ACC112 (cell line): Measurements from ENCODE around the gene TMEM200B.
A peak's percentile ranks its signal among the peaks of the same experiment; 100 is the strongest.
"Not testable (repeated sequence)": the region's sequence is repeated elsewhere in the genome, so short reads cannot be mapped to it uniquely, and the experiment has no call there.

Experiments used
- H2AFZ ChIP-seq: fragments of 200-600 bp; sonication (generic); one replicate; pipeline ENCODE4 v1.6.0; 2017; ENCODE audit warnings: antibody characterized with exemption, low read length; ENCODE audit not compliant: unreplicated experiment
- H3K27ac ChIP-seq: fragments of 200-600 bp; sonication (generic); 2 replicates; pipeline ENCODE4 v1.5.1; 2014; ENCODE audit warnings: low read depth, mild to moderate bottlenecking, antibody characterized with exemption, low read length, moderate library complexity
- H3K27me3 ChIP-seq: fragments of 200-600 bp; sonication (generic); 2 replicates; pipeline ENCODE4 v1.6.1; 2014; ENCODE audit warnings: mild to moderate bottlenecking, antibody characterized with exemption, low read length, moderate library complexity, mixed read lengths; ENCODE audit not compliant: insufficient read depth
- H3K36me3 ChIP-seq: fragments of 200-600 bp; sonication (generic); 2 replicates; pipeline ENCODE4 v1.6.1; 2016; ENCODE audit warnings: mild to moderate bottlenecking, antibody characterized with exemption, low read length, moderate library complexity, mixed read lengths; ENCODE audit not compliant: insufficient read depth
- H3K4me1 ChIP-seq: fragments of 200-600 bp; sonication (generic); one replicate; pipeline ENCODE4 v1.6.1; 2016; ENCODE audit warnings: low read length, mixed read lengths; ENCODE audit not compliant: insufficient read depth, unreplicated experiment, control insufficient read depth
- H3K4me3 ChIP-seq: fragments of 200-600 bp; sonication (generic); 2 replicates; pipeline ENCODE4 v1.5.1; 2014; ENCODE audit warnings: mild to moderate bottlenecking, low read depth, low read length
- H3K79me2 ChIP-seq: fragments of 200-600 bp; sonication (generic); one replicate; pipeline ENCODE4 v1.6.0; 2016; ENCODE audit warnings: low read length; ENCODE audit not compliant: control insufficient read depth, unreplicated experiment, insufficient read depth

Gene TMEM200B

GRCh38 chr1:29157269-29157601 is 33.5 kb upstream of the TMEM200B start:
- Histone ChIP-seq H3K27me3 (no peaks in the 10 kb centered on the region), H3K4me1 (no peaks in the 10 kb centered on the region), H3K36me3 (peaks cover 54% of the 10 kb centered on the region), H3K27ac (no peak overlapping the region), H3K79me2 (peaks cover 45% of the 10 kb centered on the region), H2AFZ (no peak overlapping the region), H3K4me3 (no peak overlapping the region)

GRCh38 chr1:29156543-29157268 is 33.0 kb upstream of the TMEM200B start:
- Histone ChIP-seq H3K79me2 (peaks cover 39% of the 10 kb centered on the region), H2AFZ (no peak overlapping the region), H3K4me1 (no peaks in the 10 kb centered on the region), H3K36me3 (peaks cover 55% of the 10 kb centered on the region), H3K27ac (no peak overlapping the region), H3K4me3 (no peak overlapping the region), H3K27me3 (no peaks in the 10 kb centered on the region)

GRCh38 chr1:29152046-29152805 is 28.5 kb upstream of the TMEM200B start:
- H3K4me3 ChIP-seq = no peak overlapping the region
- H3K79me2 ChIP-seq = peaks cover 22% of the 10 kb centered on the region
- no peak overlapping the region for H2AFZ ChIP-seq
- H3K4me1 ChIP-seq = peaks cover 12% of the 10 kb centered on the region
- H3K27ac ChIP-seq = no peak overlapping the region
- H3K36me3 ChIP-seq = peaks cover 60% of the 10 kb centered on the region
- no peaks in the 10 kb centered on the region for H3K27me3 ChIP-seq

- H2AFZ ChIP-seq, H3K4me3 ChIP-seq, H3K27me3 ChIP-seq, H3K27ac ChIP-seq: not testable (repeated sequence)
- H3K79me2 ChIP-seq = peaks cover 11% of the 10 kb centered on the region
- H3K4me1 ChIP-seq = peaks cover 28% of the 10 kb centered on the region
- peaks cover 49% of the 10 kb centered on the region for H3K36me3 ChIP-seq
These were observed 26.6 kb upstream of the TMEM200B start for GRCh38 chr1:29150346-29150745.

- Histone ChIP-seq H3K27ac (peak overlapping the region; percentile 95), H3K4me3 (no peak overlapping the region), H3K27me3 (no peaks in the 10 kb centered on the region), H3K36me3 (peaks cover 37% of the 10 kb centered on the region), H2AFZ (no peak overlapping the region), H3K79me2 (peaks cover 2% of the 10 kb centered on the region), H3K4me1 (peaks cover 32% of the 10 kb centered on the region)
These were observed 25.2 kb upstream of the TMEM200B start for GRCh38 chr1:29148656-29149491.

GRCh38 chr1:29145739-29146437 is 22.2 kb upstream of the TMEM200B start:
- Histone ChIP-seq H3K27ac (peak overlapping the region; percentile 95), H3K36me3 (peaks cover 21% of the 10 kb centered on the region; the same call in 1 of the 2 replicates)

GRCh38 chr1:29144178-29144577 is 20.5 kb upstream of the TMEM200B start:
- H2AFZ ChIP-seq = no peak overlapping the region
- H3K4me1 ChIP-seq = peaks cover 32% of the 10 kb centered on the region
- peak overlapping the region; percentile 33; the same call in 1 of the 2 replicates for H3K27ac ChIP-seq
- H3K79me2 ChIP-seq = no peaks in the 10 kb centered on the region
- H3K36me3 ChIP-seq = peaks cover 10% of the 10 kb centered on the region; the same call in 1 of the 2 replicates
- no peaks in the 10 kb centered on the region for H3K27me3 ChIP-seq
- no peak overlapping the region for H3K4me3 ChIP-seq

More at GRCh38 chr1:29145739-29146437, 22.2 kb upstream of the TMEM200B start:
- no peaks in the 10 kb centered on the region for H3K79me2 ChIP-seq
- H3K4me1 ChIP-seq = peaks cover 32% of the 10 kb centered on the region
- no peaks in the 10 kb centered on the region for H3K27me3 ChIP-seq
- H2AFZ ChIP-seq = no peak overlapping the region
- H3K4me3 ChIP-seq = peak overlapping the region; percentile 2; the same call in 1 of the 2 replicates

GRCh38 chr1:29142714-29143113 is 19.0 kb upstream of the TMEM200B start:
- Histone ChIP-seq H3K4me1 (peaks cover 23% of the 10 kb centered on the region), H3K4me3 (no peak overlapping the region), H2AFZ (no peak overlapping the region), H3K27ac (no peak overlapping the region), H3K27me3 (no peaks in the 10 kb centered on the region), H3K79me2 (no peaks in the 10 kb centered on the region), H3K36me3 (no peaks in the 10 kb centered on the region)

GRCh38 chr1:29136391-29136915 is 12.8 kb upstream of the TMEM200B start:
- H2AFZ ChIP-seq = no peak overlapping the region
- no peaks in the 10 kb centered on the region for H3K79me2 ChIP-seq
- H3K27me3 ChIP-seq = no peaks in the 10 kb centered on the region
- no peaks in the 10 kb centered on the region for H3K36me3 ChIP-seq
- H3K27ac ChIP-seq = no peak overlapping the region
- no peak overlapping the region for H3K4me3 ChIP-seq
- H3K4me1 ChIP-seq = peaks cover 4% of the 10 kb centered on the region

- H3K36me3 ChIP-seq = no peaks in the 10 kb centered on the region
- peaks cover 4% of the 10 kb centered on the region for H3K4me1 ChIP-seq
- no peak overlapping the region for H3K4me3 ChIP-seq
- H3K27me3 ChIP-seq = no peaks in the 10 kb centered on the region
- no peaks in the 10 kb centered on the region for H3K79me2 ChIP-seq
- H2AFZ ChIP-seq = no peak overlapping the region
- H3K27ac ChIP-seq = no peak overlapping the region
These were observed 11.0 kb upstream of the TMEM200B start for GRCh38 chr1:29134695-29135028.
